ENCODE results near the gene COQ8A.
"Not testable (repeated sequence)": the region's sequence is repeated elsewhere in the genome, so short reads cannot be mapped to it uniquely, and the experiment has no call there.

The COQ8A gene

DNA sequence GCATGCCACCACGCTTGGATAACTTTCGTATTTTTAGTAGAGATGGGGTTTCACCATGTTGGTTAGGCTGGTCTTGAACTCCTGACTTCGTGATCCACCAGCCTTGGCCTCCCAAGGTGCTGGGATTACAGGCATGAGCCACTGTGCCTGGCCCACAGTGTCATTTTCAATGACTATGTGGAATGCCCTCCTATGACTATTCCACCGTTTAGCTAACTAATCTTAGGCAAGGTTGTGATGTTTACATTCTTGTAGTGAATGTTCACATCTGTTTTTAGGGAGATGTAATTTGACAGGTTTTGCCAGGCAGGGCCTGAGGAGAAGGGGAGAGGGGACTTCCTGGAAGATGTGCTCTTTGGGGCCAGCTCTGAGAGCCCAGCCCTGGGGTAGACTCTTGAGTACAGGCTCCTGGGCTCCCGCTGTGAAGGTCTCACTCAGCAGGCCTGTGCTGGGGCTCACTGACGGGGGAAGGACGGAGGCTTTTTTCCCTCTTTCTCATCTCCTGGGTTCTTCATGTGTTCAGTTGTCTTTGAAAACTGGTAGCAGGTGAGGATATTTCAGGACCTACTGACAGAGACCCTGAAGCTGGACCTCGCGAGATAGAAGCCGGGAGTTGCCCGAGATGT lies 13.2 kb downstream of the COQ8A start:
- DNase-seq: no peak

DNA sequence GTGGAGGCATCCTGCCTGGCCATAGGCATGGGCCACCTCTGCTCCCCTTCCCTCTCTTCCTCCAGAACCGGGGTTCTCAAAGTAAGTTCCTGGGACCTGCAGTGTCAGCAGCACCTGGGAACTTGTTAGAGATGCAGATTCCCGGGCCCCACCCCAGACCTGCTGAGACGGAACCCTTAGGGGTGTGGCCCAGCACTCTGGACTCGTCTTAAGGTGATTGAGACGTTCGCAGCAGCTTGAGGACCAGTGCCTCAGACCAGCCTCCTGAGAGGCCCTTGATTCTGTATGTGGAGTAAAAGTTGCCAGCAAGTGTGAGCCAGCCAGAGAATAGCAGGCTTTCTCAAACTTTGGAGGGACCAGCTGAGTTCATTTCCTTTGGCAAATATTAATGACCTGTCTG lies 14.2 kb downstream of the COQ8A start:
- DNase-seq: no peak

DNA sequence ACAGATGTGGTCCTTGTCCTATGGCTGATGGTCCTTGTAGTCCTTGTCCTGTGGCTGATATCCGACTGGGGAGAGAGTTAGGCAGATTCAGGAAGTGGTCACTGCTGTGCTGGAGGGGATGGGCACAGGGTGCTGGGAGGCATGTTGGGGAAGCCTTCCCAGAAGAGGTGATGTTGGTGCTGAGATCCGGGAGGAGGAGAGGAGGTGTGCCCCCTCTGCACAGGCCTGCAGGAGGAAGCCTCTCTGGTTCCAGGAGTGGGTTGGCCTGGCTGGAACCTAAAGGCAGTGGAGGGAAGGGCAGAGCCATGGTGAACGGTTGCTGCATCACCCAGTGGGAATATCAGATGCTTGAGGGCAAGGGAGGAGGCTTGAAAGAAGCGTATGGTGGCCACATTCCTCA lies 14.7 kb downstream of the COQ8A start:
- DNase-seq: no peak

DNA sequence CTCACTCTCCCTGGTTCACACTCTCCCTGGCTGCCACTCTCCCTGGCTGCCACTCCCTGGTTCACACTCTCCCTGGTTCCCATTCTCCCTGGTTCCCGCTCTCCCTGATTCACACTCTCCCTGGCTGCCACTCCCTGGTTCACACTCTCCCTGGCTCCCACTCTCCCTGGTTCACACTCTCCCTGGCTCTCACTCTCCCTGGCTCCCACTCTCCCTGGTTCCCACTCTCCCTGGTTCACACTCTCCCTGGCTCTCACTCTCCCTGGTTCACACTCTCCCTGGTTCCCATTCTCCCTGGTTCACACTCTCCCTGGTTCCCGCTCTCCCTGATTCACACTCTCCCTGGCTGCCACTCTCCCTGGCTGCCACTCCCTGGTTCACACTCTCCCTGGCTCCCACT lies 15.8 kb downstream of the COQ8A start:
- DNase-seq: not testable (repeated sequence)

DNA sequence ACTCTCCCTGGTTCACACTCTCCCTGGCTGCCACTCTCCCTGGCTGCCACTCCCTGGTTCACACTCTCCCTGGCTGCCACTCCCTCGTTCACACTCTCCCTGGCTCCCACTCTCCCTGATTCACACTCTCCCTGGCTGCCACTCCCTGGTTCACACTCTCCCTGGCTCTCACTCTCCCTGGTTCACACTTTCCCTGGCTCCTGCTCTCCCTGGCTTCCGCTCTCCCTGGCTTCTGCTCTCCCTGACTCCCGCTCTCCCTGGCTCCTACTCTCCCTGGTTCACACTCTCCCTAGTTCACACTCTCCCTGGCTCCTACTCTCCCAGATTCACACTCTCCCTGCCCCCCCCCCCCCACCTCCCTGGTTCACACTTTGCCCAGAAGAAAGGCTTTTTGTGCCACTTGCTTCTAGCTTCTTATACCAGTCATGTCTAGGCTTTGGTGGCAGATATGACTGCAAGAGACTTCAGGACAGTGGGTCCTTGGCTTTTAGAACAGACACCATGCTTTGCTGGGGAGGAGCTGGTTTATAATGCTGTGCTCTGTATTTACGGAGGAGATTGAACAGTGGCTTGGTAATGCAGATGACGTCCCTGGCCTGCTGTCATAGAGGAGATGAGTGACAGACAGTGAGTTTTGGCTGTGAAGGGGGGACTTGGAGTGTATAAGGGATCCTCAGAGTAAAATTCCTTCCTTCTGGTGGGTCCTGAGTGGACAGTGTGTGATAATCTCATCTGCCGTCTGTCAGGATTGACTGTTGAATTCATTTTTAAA lies 17.0 kb downstream of the COQ8A start:
- no peak for DNase-seq

DNA sequence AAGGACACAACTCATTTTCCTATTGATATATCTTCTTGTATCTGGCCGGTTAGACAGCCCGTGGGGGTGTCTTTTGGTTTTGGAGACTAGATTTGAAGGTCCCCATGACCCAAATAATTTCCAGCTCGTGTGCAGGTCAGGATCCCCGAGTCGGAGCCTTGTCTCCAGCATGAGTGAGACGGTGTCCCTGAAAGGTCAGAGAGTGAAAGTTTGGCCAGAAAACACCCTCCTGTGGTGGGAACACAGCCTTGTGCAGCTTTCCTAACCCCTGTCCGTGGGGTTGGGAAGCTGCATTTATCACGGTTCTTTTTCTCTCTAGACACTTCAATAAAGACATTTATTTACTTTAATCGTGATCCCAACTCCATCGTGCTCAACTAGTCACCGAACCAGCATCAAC lies 17.6 kb downstream of the COQ8A start:
- no peak for DNase-seq

DNA sequence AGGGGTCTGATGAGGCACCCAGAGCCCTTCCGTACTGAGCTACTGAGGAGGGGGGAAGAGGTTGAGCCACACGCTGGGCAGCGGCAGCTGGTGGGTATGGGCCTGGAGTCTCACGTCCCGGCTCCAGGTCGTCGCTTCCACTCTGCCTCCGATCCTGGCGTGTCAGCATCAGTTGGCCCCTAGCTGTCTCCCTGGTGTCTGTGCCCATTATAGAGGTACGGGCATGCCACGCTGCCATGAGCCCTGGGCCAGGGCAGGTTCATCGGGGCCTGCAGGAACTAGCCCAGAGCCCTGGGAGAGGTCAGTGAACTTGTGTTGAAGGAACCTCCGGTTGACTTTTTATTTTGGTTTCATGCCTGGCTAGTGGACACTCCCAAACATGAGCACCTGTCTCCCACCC lies 18.2 kb downstream of the COQ8A start:
- no peak for DNase-seq

DNA sequence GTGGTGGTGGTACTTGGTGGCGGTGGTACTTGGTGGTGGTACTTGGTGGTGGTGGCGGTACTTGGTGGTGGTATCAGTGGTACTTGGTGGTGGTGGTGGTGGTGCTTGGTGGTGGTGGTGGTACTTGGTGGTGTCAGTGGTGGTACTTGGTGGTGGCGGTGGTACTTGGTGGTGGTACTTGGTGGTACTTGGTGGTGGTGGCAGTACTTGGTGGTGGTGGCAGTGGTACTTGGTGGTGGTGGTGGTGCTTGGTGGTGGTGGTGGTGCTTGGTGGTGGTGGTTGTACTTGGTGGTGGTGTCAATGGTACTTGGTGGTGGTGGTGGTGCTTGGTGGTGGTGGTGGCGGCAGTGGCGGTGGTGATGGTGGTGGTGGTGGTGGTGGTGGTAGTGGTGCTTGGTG lies 20.2 kb downstream of the COQ8A start:
- DNase-seq: no peak

DNA sequence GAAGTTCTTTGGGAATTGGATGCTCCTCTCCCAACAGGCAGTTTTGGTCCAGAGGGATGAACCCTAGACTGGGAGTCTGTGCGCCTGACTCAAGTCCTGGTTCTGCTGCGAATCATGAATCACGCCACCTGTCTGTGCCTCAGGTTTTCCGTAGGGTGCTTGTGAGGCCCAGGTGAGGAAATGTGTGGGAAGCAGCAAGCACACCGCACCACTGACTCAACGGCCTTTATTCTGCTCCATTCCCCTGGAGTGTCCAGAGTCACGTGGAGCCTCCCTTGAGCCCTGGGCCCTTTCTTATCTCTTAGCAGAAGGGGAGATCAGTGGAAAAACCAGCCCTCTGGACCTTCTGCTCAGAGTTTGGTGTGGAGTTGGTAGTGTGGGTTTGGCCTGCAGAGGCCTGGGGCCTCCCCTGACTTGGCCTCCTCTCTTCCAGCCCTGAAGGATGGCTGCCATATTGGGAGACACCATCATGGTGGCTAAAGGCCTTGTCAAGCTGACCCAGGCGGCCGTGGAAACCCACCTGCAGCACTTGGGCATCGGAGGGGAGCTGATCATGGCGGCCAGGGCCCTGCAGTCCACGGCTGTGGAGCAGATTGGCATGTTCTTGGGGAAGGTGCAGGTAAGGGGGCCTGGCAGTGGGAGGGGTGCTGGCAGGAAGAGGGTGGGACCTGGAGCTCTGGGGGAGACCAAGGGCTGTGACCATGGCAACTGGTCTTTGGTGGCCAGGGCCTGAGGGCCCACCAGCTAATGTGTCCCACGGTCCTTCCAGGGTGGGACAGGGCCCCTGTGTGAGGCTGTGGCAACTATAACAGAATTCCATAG lies 21.1 kb downstream of the COQ8A start:
- DNase-seq: no peak

DNA sequence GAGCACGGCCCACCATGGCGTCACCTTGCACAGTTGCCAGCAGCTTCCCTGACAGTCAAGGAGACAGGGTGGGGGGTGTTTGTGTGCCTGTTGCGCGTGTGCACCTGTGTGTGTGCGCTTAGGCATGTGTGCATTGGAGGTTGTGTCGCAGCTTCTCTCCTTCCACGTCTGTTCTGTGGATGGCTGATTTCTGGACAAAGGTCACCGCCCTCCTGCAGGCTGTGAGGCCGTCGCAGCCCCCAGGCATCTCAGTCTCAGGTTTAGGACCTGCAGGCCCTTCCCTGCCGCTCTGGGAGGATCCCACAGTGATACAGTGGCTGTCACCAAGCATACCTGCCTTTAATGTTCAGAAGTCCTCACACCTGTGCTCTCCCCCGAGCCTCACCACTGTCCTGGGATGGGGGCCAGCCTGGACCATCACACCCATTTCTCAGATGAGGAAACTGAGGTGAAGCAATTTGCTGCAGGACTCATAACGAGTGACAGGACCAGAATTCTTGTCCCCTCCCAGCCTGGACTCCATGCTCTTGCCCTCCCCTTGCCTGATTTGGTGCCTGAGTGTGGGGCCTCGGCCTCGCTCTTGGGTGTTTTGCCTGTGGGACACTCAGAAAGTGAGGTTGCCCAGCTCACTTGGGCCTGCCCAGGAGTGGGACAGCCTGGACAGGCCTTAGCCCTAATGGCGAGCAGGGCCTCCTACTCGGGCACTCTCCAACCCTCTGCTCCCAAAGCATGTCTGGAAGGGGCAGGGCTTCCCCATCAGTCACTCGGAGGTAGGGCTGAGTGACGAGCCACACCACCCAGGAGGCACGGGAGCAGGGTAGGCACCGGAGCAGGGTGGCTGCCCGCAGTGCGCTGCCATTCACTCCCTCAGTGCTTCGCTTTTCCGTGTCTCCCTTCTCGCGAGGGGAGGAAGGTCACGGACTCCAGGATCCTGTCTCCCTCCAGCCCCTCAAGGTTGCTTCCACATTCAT lies 22.6 kb downstream of the COQ8A start:
- no peak for DNase-seq

DNA sequence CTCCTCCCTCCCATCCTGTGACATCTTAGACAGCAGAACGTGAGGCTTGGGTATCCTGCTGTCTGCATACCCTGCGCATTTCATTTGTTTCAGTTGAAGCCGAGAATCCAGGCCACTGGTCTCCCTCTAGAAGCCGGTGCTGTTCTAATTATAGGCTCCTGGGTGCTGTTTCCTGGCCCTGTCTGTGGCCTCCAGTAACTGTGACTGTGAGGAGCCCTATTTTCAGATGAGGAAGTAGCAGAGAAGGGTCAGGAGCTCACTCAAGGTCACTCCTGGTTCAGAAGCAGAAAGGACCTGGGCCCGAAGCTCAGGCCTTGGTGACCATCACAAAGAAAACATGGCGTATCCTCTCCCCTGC lies 24.0 kb downstream of the COQ8A start:
- DNase-seq: peak in 1 of 14 donors; percentile 46

DNA sequence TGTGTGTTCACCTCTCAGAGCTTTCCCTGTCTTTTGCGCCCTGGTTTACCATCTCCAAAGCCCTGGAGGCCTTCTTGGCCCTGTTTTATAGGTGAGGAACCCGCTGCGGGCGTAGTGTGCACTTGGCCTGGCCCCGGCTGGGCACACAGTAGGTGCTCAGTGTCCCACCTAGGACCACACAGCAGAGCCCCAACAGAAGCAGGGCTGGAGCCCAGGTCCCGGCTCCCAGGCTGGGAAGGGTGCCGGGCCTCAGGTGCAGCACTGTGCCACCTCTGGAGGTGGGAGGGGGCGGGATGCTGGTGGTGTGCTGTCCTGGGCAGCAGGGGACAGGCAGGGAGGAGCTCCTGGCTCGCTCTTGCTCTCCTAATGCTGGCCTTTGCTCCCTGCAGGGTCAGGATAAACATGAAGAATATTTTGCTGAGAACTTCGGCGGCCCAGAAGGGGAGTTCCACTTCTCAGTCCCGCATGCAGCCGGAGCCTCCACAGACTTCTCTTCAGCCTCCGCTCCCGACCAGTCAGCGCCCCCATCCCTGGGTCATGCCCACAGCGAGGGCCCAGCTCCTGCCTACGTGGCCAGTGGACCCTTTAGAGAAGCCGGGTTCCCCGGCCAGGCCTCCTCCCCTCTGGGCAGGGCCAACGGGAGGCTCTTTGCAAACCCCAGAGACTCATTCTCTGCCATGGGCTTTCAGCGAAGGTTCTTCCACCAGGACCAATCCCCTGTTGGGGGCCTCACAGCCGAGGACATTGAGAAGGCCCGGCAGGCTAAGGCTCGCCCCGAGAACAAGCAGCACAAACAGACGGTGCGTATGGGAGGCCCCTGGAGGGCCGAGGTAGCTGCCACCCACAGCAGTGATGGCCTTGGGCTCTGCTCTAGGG lies 24.8 kb downstream of the COQ8A start:
- no peak for DNase-seq

DNA sequence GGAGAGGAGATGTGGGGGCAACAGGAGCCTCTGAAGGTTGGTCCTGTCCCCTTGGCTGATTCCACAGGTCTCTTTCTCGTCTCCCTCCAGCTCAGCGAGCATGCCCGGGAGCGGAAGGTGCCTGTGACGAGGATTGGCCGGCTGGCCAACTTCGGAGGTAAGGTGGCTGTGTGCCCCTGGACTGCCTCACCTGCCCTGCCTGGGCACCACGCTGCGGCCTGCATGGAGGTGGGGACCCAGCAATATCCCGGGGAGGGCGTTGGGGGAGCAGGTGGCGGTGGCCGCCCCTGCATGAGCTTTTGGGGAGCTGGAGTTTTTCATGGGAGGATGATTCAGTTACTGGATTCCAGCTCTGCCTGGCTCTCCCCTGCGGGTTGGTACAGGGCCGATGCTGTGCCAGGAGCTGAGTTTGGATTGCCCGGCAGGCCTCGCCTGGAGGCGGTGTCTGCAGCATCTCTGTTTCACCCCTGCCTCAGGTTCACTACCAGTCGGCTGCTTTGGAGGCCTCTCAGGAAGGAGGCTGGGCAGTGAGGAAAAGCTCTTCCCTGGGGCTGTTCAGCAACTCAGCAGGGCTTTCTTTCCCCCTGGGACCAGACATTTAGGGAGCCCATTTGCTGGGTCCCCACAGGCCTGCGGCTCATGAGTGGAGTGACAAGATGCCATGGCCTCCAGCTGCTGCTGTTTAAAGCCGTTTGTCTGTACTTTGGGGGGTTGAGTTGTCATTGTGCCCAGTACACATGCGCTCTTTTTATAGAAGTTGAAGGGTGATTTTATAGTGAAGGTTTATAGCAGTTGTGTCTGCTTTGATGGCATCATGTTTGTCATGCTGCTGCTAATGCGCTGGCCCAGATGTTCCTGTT lies 25.7 kb downstream of the COQ8A start:
- DNase-seq: peak in 1 of 14 donors; percentile 61

DNA sequence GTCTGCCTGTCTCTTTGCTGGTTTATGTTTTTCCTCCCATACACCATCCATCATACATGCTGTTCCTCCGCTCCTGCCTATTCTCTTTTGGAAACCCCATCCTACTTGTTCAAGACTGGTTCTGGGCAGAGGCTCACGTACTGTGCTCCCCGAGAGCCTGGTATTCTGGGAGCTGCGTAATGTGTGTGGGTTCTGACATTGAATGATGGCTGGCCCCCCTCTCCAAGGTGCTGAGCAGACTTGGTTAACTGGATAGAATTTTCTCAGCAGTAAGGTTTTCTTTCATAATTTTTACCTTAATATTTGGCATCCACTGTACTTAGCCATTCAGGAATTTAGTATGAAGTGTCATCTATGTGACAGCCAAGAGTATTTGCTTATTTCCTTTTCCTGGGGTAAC lies 26.6 kb downstream of the COQ8A start:
- no peak for DNase-seq

DNA sequence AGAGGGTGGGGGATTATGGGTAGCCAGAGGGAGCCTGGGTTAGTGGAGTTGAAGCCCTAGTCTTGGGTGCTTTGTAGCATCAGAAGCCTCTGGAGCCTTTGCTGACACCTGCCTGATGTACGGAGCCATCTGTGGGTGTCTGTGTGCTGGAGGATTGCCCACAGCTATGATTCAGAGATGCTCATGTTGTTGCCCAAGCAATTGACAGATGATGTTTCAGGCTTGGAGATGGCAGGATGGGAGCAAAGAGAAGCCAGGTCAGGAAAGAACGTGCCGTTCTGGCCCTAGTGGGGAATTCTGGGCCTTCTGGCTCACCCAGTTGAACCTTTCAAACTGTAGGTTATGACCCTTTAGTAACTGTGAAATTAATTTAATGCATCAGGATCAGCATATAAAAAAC lies 27.6 kb downstream of the COQ8A start:
- DNase-seq: peak in 1 of 14 donors; percentile 92

DNA sequence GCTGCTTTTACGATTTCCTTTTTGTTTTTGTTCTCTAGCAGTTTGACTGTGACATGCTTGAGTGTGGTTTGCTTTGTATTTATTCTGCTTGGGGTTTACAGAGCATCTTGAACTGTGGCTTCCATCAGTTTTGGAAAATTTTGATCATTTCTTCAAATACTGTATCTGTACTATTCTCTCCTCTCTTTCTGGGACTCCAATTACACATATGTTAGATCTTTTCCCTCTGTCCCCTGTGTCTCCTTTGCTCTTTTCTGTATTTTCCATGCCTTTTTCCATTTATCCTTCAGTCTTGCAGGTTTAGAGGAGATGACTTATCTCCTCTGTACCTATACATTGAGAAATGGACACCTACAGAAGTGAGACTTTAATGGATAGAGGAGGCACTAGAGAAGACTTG lies 31.7 kb downstream of the COQ8A start:
- DNase-seq: no peak

DNA sequence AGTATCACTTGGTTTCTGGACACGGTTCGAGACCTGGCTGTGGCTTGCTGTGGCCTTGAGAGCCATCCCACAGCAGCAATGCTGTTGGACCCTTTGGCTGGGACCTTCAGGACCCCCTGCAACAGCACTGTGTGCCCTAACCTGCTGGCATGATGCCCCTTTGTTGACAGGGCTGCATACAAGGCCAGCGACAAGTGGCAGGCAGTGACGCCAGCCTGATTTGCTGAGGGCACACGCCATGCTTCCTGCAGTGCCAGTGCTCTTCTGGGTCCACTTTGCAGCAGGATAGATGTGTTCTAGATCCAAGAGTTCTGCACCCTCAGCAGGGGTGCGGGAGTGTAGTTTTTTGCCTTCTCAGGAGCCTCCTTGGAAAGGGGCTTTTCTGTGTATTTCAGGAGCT lies 32.8 kb downstream of the COQ8A start:
- no peak for DNase-seq

DNA sequence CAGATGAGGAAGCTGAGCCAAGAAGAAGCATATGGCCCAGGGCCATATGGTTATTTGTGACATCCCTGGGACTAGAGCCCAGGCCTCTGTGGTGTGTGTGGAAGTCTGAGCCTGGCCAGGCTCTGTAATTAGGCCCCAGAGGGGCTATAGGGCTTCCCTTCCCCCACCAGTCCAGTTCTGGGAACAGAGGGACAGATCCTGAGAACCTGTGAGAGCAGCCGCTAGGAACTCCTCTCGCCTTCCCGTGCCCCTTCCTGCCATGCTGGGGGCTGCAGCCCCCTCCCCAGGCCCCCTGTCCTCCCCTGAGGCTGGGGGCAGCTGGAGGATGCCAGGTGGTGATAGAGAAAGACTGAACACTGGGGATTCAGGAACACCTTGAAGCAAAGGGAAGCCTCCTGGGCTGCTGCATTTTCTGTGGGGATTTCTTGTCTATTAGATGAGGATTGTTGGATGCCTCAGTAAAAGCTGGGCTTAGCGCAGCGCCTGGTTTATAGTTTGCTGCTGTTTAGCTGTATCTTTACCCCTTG lies 33.3 kb downstream of the COQ8A start:
- peak in 1 of 14 donors; percentile 92 for DNase-seq

DNA sequence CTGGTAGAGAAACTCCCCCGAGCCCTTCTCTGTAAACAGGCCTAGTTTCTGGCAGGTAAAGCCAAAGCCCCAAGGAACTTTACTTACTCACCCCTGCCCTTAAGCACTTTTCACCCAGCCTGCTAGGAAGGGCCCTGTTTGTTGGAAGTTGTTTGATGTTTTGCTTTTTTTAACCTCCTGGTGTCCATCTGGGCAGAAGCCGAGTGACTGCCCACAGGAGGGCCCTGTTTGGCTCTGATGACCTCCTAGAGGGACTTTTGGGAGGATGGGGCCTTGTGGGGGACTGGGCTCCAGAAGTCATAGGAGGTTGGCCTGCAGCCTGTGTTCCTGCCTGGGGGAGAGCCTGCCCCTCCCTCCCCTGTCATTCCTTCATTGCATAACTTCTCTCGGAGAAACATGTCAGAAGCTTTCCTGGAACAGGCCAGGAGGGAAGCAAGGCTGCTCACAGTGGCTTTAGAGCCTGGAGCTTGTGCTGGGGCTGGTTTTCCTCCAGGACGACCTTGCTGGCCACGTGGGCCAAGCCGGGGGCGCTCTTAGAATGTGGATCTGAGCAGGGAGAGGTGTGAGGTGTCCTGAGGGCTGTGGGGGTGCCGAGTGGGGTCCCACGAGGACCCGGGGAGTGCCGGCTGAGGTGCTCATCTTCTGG lies 33.9 kb downstream of the COQ8A start:
- DNase-seq: peak in 2 of 14 donors; percentile 35 to 49

Data from C1 segment of cervical spinal cord (tissue), 14 donors.